HEK293 (cell line): ENCODE data around the gene SPC24.

ENCODE experiments used
- SALL2 ChIP-seq: fragments of 450-650 bp; formaldehyde crosslinking; IDR thresholded peaks from 2 replicates; pipeline ENCODE4 v1.5.0; 2017; ENCODE audit warnings: missing biosample characterization, mild to moderate bottlenecking, missing genetic modification characterization, borderline replicate concordance
- ZNF302 ChIP-seq: fragments of 450-650 bp; formaldehyde crosslinking; IDR thresholded peaks from 2 replicates; pipeline ENCODE4 v1.5.1; 2016; ENCODE audit warnings: missing biosample characterization, missing genetic modification characterization, low read depth
- ZNF660 ChIP-seq: fragments of 450-650 bp; IDR thresholded peaks from 2 replicates; pipeline ENCODE4 v1.5.1; 2018; ENCODE audit warnings: missing biosample characterization, mild to moderate bottlenecking, missing genetic modification characterization
- ZNF785 ChIP-seq: fragments of 450-650 bp; formaldehyde crosslinking; IDR thresholded peaks from 2 replicates; pipeline ENCODE4 v1.5.1; 2016; ENCODE audit warnings: missing biosample characterization, missing genetic modification characterization
- TF ChIP-seq, protein P1 (sequence below): fragments of 450-650 bp; formaldehyde crosslinking; IDR thresholded peaks from 2 replicates; pipeline ENCODE4 v1.5.1; 2016; ENCODE audit warnings: missing biosample characterization, missing genetic modification characterization
- TF ChIP-seq, protein P2 (sequence below): fragments of 450-650 bp; formaldehyde crosslinking; IDR thresholded peaks from 2 replicates; pipeline ENCODE4 v1.5.1; 2016; ENCODE audit warnings: missing biosample characterization, missing genetic modification characterization

DNA sequence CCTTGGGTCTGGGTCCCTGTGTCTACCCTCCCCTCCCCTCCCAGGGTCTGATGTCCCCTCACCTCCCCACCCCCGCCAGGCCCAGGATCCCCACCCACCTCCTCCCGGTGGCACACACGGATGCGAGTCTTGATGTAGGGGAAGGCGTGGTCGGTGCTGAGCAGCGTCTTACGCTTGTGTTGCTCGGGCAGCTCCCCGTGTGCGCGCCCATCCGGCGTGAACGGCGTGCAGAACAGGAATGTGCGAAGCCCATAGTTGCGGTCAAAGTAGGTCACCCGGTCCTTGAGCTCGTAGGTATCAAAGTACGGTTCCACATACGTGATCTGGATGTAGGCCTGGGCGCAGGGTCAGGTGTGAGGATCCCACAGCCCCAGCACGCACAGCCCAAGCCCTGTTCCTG, 46.2 kb upstream of the SPC24 start:
- no peak for TF ChIP-seq ZNF785 (tag by site-specific recombination)
- TF ChIP-seq, protein P1, sequence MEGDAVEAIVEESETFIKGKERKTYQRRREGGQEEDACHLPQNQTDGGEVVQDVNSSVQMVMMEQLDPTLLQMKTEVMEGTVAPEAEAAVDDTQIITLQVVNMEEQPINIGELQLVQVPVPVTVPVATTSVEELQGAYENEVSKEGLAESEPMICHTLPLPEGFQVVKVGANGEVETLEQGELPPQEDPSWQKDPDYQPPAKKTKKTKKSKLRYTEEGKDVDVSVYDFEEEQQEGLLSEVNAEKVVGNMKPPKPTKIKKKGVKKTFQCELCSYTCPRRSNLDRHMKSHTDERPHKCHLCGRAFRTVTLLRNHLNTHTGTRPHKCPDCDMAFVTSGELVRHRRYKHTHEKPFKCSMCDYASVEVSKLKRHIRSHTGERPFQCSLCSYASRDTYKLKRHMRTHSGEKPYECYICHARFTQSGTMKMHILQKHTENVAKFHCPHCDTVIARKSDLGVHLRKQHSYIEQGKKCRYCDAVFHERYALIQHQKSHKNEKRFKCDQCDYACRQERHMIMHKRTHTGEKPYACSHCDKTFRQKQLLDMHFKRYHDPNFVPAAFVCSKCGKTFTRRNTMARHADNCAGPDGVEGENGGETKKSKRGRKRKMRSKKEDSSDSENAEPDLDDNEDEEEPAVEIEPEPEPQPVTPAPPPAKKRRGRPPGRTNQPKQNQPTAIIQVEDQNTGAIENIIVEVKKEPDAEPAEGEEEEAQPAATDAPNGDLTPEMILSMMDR = no peak
- no peak for TF ChIP-seq SALL2 (tag by site-specific recombination)
- TF ChIP-seq ZNF660 (tag by site-specific recombination) = no peak
- no peak for TF ChIP-seq ZNF302 (tag by site-specific recombination)
- TF ChIP-seq, protein P2, sequence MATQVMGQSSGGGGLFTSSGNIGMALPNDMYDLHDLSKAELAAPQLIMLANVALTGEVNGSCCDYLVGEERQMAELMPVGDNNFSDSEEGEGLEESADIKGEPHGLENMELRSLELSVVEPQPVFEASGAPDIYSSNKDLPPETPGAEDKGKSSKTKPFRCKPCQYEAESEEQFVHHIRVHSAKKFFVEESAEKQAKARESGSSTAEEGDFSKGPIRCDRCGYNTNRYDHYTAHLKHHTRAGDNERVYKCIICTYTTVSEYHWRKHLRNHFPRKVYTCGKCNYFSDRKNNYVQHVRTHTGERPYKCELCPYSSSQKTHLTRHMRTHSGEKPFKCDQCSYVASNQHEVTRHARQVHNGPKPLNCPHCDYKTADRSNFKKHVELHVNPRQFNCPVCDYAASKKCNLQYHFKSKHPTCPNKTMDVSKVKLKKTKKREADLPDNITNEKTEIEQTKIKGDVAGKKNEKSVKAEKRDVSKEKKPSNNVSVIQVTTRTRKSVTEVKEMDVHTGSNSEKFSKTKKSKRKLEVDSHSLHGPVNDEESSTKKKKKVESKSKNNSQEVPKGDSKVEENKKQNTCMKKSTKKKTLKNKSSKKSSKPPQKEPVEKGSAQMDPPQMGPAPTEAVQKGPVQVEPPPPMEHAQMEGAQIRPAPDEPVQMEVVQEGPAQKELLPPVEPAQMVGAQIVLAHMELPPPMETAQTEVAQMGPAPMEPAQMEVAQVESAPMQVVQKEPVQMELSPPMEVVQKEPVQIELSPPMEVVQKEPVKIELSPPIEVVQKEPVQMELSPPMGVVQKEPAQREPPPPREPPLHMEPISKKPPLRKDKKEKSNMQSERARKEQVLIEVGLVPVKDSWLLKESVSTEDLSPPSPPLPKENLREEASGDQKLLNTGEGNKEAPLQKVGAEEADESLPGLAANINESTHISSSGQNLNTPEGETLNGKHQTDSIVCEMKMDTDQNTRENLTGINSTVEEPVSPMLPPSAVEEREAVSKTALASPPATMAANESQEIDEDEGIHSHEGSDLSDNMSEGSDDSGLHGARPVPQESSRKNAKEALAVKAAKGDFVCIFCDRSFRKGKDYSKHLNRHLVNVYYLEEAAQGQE = no peak
